Measurements from ENCODE around the gene STYK1.
"Not testable (repeated sequence)": the region's sequence is repeated elsewhere in the genome, so short reads cannot be mapped to it uniquely, and the experiment has no call there.

Gene STYK1

GRCh38 chr12:10574307-10574706 lies 99.5 kb downstream of the STYK1 start:
- no peak overlapping the region for H3K4me3 ChIP-seq (replicated peaks in 1 of 2; ENCODE audit: low read depth in 2 of 2, low read length in 2 of 2)
- DNase-seq (ENCODE audit: low read depth in 2 of 2): no peak
- no peak for TF ChIP-seq CTCF (IDR thresholded peaks at IDR 0.05; ENCODE audit: low read depth, low read length)

- DNase-seq (ENCODE audit: low read depth in 2 of 2): peak; percentile 73 to 87
- not testable (repeated sequence) for H3K4me3 ChIP-seq (replicated peaks in 1 of 2; ENCODE audit: low read depth in 2 of 2, low read length in 2 of 2)
These were observed 101.8 kb downstream of the STYK1 start for GRCh38 chr12:10572021-10572490.

- TF ChIP-seq CTCF (IDR thresholded peaks at IDR 0.05; ENCODE audit: low read depth, low read length): no peak
- no peak overlapping the region for H3K4me3 ChIP-seq (replicated peaks in 1 of 2; ENCODE audit: low read depth in 2 of 2, low read length in 2 of 2)
- DNase-seq (ENCODE audit: low read depth in 2 of 2): no peak
These were observed 102.7 kb downstream of the STYK1 start for GRCh38 chr12:10571141-10571540.

All from cardiac fibroblast (primary cell).